ENCODE results near the gene GALNT2. TPM values are rescaled to one million over a fixed set of nuclear protein-coding genes. Genes with fewer than 3 reads are reported as not detected.
A peak's percentile ranks its signal among the peaks of the same experiment; 100 is the strongest.

The GALNT2 gene
- total RNA-seq, 8 experiments from 2014 or later = 28.1 to 70.6 (median 41.3) TPM

GRCh38 chr1:230254265-230254664 is 187.2 kb downstream of the GALNT2 start:
- Histone ChIP-seq H3K27ac (no peak overlapping the region), H3K4me3 (no peak overlapping the region), H3K4me1 (replicated peaks in 1 of 2) (peaks cover 0 to 17% of the 10 kb centered on the region in 2 donors)
- WGBS, 10 experiments = 78 to 100% (median 97%) methylated on average over 1 to 4 of the region's 4 CpGs; no CpG with 5 or more reads in 4 of the 10 experiments
- in situ Hi-C loops (cut with MboI; ENCODE audit: low pct_unique_long_range_greater_than_20kb in 2 of 9, low sequenced_read_pairs in 9 of 9, unreplicated experiment in 9 of 9) = loop anchor here in 1 of 9 experiments (25.0 kb wide), 1 partner anchor 592 kb away; no protein-coding TSS in a partner anchor
- ATAC-seq (replicated peaks in 6 of 8) = no peak

- no peak overlapping the region for H3K27ac ChIP-seq
- in situ Hi-C loops (cut with MboI; ENCODE audit: low pct_unique_long_range_greater_than_20kb in 2 of 9, low sequenced_read_pairs in 9 of 9, unreplicated experiment in 9 of 9) = loop anchor here in 1 of 9 experiments (25.0 kb wide), 1 partner anchor 593 kb away; no protein-coding TSS in a partner anchor
- peaks cover 0 to 11% of the 10 kb centered on the region in 2 donors for H3K4me1 ChIP-seq (replicated peaks in 1 of 2)
- WGBS, 10 experiments = 89 to 100% (median 97%) methylated on average over 2 to 13 of the region's 15 CpGs; no CpG with 5 or more reads in 2 of the 10 experiments
- peak in 1 of 8 experiments; percentile 57 for ATAC-seq (replicated peaks in 6 of 8)
- H3K4me3 ChIP-seq = no peak overlapping the region
Observed at GRCh38 chr1:230255116-230255515, 188.1 kb downstream of the GALNT2 start.

GRCh38 chr1:230255991-230256390 is 189.0 kb downstream of the GALNT2 start:
- Histone ChIP-seq H3K4me1 (replicated peaks in 1 of 2) (peaks cover 0 to 4% of the 10 kb centered on the region in 2 donors), H3K27ac (no peak overlapping the region), H3K4me3 (no peak overlapping the region)
- ATAC-seq (replicated peaks in 6 of 8) = no peak
- in situ Hi-C loops (cut with MboI; ENCODE audit: low pct_unique_long_range_greater_than_20kb in 2 of 9, low sequenced_read_pairs in 9 of 9, unreplicated experiment in 9 of 9) = loop anchor here in 1 of 9 experiments (25.0 kb wide), 1 partner anchor 594 kb away; no protein-coding TSS in a partner anchor
- WGBS, 10 experiments = 98 to 100% (median 100%) methylated on average over 1 to 9 of the region's 10 CpGs; no CpG with 5 or more reads in 2 of the 10 experiments

GRCh38 chr1:230256896-230257295 is 189.9 kb downstream of the GALNT2 start:
- Histone ChIP-seq H3K4me1 (replicated peaks in 1 of 2) (peaks cover 0 to 7% of the 10 kb centered on the region in 2 donors), H3K4me3 (no peak overlapping the region), H3K27ac (no peak overlapping the region)
- no peak for ATAC-seq (replicated peaks in 6 of 8)
- in situ Hi-C loops (cut with MboI; ENCODE audit: low pct_unique_long_range_greater_than_20kb in 2 of 9, low sequenced_read_pairs in 9 of 9, unreplicated experiment in 9 of 9) = loop anchor here in 1 of 9 experiments (25.0 kb wide), 1 partner anchor 595 kb away; no protein-coding TSS in a partner anchor
- WGBS, 10 experiments = 71 to 100% (median 89%) methylated on average over 1 to 6 of the region's 6 CpGs; no CpG with 5 or more reads in 3 of the 10 experiments

GRCh38 chr1:230259621-230260020 is 192.6 kb downstream of the GALNT2 start:
- no peak overlapping the region for H3K4me3 ChIP-seq
- H3K4me1 ChIP-seq (replicated peaks in 1 of 2) = peaks cover 6 to 34% of the 10 kb centered on the region in 2 donors
- H3K27ac ChIP-seq = no peak overlapping the region
- in situ Hi-C loops (cut with MboI; ENCODE audit: low pct_unique_long_range_greater_than_20kb in 2 of 9, low sequenced_read_pairs in 9 of 9, unreplicated experiment in 9 of 9) = loop anchor here in 1 of 9 experiments (25.0 kb wide), 1 partner anchor 597 kb away; no protein-coding TSS in a partner anchor
- ATAC-seq (replicated peaks in 6 of 8) = no peak
- 63 to 100% (median 93%) methylated on average over 1 to 3 of the region's 3 CpGs; no CpG with 5 or more reads in 2 of the 10 experiments for WGBS, 10 experiments

GRCh38 chr1:230260831-230261230 is 193.8 kb downstream of the GALNT2 start:
- no peak overlapping the region for H3K27ac ChIP-seq
- H3K4me1 ChIP-seq (replicated peaks in 1 of 2) = peaks cover 6 to 34% of the 10 kb centered on the region in 2 donors
- no peak for ATAC-seq (replicated peaks in 6 of 8)
- WGBS, 10 experiments = 0 to 100% (median 88%) methylated on average over 1 of the region's 1 CpG; no CpG with 5 or more reads in 1 of the 10 experiments
- no peak overlapping the region for H3K4me3 ChIP-seq
- in situ Hi-C loops (cut with MboI; ENCODE audit: low pct_unique_long_range_greater_than_20kb in 2 of 9, low sequenced_read_pairs in 9 of 9, unreplicated experiment in 9 of 9) = loop anchor here in 1 of 9 experiments (25.0 kb wide), 1 partner anchor 599 kb away; no protein-coding TSS in a partner anchor

GRCh38 chr1:230261928-230262650 is 195.1 kb downstream of the GALNT2 start:
- 80 to 100% (median 93%) methylated on average over 1 to 21 of the region's 21 CpGs; no CpG with 5 or more reads in 1 of the 10 experiments for WGBS, 10 experiments
- peak overlapping the region in 1 of 2 donors; percentile 74 for H3K27ac ChIP-seq
- H3K4me3 ChIP-seq = no peak overlapping the region
- in situ Hi-C loops (cut with MboI; ENCODE audit: low pct_unique_long_range_greater_than_20kb in 2 of 9, low sequenced_read_pairs in 9 of 9, unreplicated experiment in 9 of 9) = loop anchor here in 1 of 9 experiments (25.0 kb wide), 1 partner anchor 600 kb away; no protein-coding TSS in a partner anchor
- ATAC-seq (replicated peaks in 6 of 8) = peak in 2 of 8 experiments; percentile 21 to 40
- peaks cover 11 to 37% of the 10 kb centered on the region in 2 donors for H3K4me1 ChIP-seq (replicated peaks in 1 of 2)

- 80 to 100% (median 84%) methylated on average over 1 to 13 of the region's 13 CpGs; no CpG with 5 or more reads in 4 of the 10 experiments for WGBS, 10 experiments
- ATAC-seq (replicated peaks in 6 of 8) = peak in 5 of 8 experiments; percentile 46 to 83 (median 75)
- peaks cover 20 to 46% of the 10 kb centered on the region in 2 donors for H3K4me1 ChIP-seq (replicated peaks in 1 of 2)
Observed at GRCh38 chr1:230262867-230263567, 196.0 kb downstream of the GALNT2 start.

GRCh38 chr1:230263568-230264195 is 196.6 kb downstream of the GALNT2 start:
- in situ Hi-C loops (cut with MboI; ENCODE audit: low pct_unique_long_range_greater_than_20kb in 2 of 9, low sequenced_read_pairs in 9 of 9, unreplicated experiment in 9 of 9) = loop anchor here in 1 of 9 experiments (25.0 kb wide), 1 partner anchor 601 kb away; no protein-coding TSS in a partner anchor
- ATAC-seq (replicated peaks in 6 of 8) = peak in 5 of 8 experiments; percentile 22 to 69 (median 53)
- 60 to 91% (median 84%) methylated on average over 3 to 21 of the region's 21 CpGs; no CpG with 5 or more reads in 2 of the 10 experiments for WGBS, 10 experiments
- Histone ChIP-seq H3K4me1 (replicated peaks in 1 of 2) (peaks cover 27 to 53% of the 10 kb centered on the region in 2 donors), H3K27ac (peak overlapping the region; percentile 11 to 74), H3K4me3 (no peak overlapping the region)

More at GRCh38 chr1:230262867-230263567, 196.0 kb downstream of the GALNT2 start:
- in situ Hi-C loops (cut with MboI; ENCODE audit: low pct_unique_long_range_greater_than_20kb in 2 of 9, low sequenced_read_pairs in 9 of 9, unreplicated experiment in 9 of 9) = loop anchor here in 1 of 9 experiments (25.0 kb wide), 1 partner anchor 601 kb away; no protein-coding TSS in a partner anchor
- H3K4me3 ChIP-seq = no peak overlapping the region
- H3K27ac ChIP-seq = peak overlapping the region in 1 of 2 donors; percentile 74

- H3K4me3 ChIP-seq = no peak overlapping the region
- ATAC-seq (replicated peaks in 6 of 8) = no peak
- peak overlapping the region in 1 of 2 donors; percentile 74 for H3K27ac ChIP-seq
- 80 to 100% (median 95%) methylated on average over 1 to 8 of the region's 8 CpGs; no CpG with 5 or more reads in 2 of the 10 experiments for WGBS, 10 experiments
- peaks cover 28 to 53% of the 10 kb centered on the region in 2 donors for H3K4me1 ChIP-seq (replicated peaks in 1 of 2)
- in situ Hi-C loops (cut with MboI; ENCODE audit: low pct_unique_long_range_greater_than_20kb in 2 of 9, low sequenced_read_pairs in 9 of 9, unreplicated experiment in 9 of 9) = loop anchor here in 1 of 9 experiments (25.0 kb wide), 1 partner anchor 602 kb away; no protein-coding TSS in a partner anchor
Observed at GRCh38 chr1:230264342-230264741, 197.3 kb downstream of the GALNT2 start.

- in situ Hi-C loops (cut with MboI; ENCODE audit: low pct_unique_long_range_greater_than_20kb in 2 of 9, low sequenced_read_pairs in 9 of 9, unreplicated experiment in 9 of 9) = loop anchor here in 1 of 9 experiments (25.0 kb wide), 1 partner anchor 603 kb away; no protein-coding TSS in a partner anchor
- no peak for ATAC-seq (replicated peaks in 6 of 8)
- WGBS, 10 experiments = 88 to 100% (median 94%) methylated on average over 1 to 15 of the region's 17 CpGs; no CpG with 5 or more reads in 1 of the 10 experiments
- Histone ChIP-seq H3K4me3 (no peak overlapping the region), H3K4me1 (replicated peaks in 1 of 2) (peaks cover 30 to 56% of the 10 kb centered on the region in 2 donors), H3K27ac (no peak overlapping the region)
Observed at GRCh38 chr1:230265200-230266115, 198.4 kb downstream of the GALNT2 start.
